NCI-H1694 (cell line): Measurements from ENCODE around the gene DLX5.
A peak's percentile ranks its signal among the peaks of the same experiment; 100 is the strongest.
"Not testable (repeated sequence)": the region's sequence is repeated elsewhere in the genome, so short reads cannot be mapped to it uniquely, and the experiment has no call there.

ENCODE experiments used
- DNase-seq: peaks from one replicate; lab custom pipeline; 2025; lab: John Stamatoyannopoulos, UW

The DLX5 gene

DNA sequence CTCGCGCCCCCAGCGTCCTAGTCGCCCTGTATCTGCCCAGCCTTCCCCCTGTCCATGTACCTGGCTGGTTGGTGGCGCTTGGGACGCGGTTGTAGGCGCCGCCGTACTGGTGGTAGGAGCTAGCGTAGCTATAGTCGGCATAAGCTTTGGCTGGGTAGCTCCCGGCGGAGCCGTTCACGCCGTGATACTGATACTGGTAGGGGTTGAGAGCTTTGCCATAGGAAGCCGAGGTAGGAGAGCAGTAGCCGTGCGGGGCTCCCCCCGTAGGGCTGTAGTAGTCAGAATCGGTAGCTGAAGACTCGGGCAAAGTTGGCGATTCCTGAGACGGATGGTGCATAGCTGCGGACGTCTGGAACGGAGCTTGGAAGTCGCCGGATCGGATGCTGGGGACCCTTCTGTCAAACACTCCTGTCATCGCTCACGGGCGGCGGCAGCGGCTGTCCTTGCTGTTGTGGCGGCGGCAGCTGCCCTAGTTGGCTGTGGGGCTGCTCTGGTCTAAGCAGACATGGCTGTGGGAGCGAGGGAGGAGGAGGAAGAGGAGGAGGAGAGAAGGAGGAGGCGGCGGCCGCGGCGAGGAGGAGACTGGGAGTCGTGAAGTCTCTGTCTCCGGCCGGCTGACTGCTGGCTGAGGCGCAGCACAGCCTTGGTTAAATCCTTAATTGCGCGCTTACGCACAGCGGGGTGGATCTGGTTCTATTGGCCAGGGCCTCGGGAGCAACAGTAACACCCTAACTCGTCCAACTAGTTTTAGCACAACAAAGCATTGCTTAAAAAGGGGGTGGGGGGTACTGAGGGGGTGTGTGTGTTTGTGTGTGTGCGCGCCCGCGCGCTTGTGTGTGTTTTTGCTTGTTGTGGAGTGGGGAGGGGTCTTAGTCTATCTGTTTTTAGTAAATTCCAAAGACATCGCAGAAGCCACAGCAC is at the start of gene DLX5:
TSS of gene DLX5 (minus strand) at position 623 of the 921 bp plus-strand sequence. CDS start at position 415, 208 bp downstream.
- peak; percentile 49 for DNase-seq

DNA sequence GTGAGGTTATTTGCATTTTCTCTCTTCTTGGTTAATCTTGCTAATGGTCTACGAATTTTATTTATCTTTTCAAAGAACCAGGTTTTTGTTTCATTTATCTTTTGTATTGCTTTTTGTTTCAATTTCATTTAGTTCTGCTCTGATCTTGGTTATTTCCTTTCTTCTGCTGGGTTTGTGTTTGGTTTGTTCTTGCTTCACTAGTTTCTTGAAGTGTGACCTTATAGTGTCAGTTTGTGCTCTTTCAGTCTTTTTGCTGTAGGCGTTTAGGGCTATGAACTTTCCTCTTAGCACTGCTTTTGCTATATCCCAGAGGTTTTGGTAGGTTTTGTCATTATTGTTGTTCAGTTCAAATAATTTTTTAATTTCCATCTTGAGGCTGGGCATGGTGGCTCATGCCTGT is 47.4 kb upstream of the DLX5 start:
- DNase-seq, result not testable (repeated sequence)

DNA sequence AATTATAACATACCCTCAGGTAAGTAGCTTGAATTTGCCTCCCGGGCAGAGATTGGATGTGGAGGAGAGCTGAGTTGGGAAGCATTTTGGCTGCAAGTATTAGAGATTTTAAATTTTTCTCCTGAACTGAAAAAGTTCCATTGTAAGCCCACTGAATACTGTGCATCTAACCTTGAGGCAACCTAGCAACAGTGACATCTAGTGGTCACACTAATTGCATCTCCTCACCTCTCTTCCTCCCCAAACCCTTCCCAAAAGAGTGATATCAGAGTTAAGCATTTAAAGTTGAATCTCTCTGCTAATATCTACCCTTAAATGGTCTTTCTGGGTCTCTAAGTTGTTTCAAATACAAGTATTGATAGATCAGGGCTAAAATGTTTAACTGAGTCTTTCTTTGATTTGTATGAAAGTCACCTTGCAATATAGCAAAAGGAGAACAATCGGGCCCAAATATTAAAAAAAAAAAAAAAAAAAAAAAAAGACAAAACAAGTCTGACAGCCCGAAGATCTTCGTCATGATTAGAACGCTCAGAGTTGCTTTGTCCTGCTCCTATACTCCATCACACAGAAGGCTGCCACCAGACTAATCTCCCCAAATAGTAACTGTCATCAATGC is 40.4 kb upstream of the DLX5 start:
- DNase-seq, result peak; percentile 79

DNA sequence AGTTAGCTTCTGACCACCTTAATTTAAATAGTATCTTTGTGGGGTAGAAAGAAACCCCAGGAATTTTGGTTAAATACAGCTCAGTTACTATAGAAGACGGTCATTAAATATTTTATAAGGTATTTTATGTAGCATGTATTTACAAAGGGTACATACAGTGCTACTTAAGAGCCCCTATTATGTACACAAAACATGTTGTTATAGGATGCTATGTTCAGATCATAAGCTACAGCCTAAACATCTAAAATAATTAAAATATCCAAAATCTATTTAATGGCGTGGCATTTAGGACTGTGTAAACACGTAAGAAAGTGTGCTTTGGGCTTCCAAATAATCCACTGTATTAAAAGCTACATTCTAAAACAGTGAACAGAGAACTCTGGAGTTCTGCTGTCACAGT is 39.4 kb upstream of the DLX5 start:
- DNase-seq, result no peak

DNA sequence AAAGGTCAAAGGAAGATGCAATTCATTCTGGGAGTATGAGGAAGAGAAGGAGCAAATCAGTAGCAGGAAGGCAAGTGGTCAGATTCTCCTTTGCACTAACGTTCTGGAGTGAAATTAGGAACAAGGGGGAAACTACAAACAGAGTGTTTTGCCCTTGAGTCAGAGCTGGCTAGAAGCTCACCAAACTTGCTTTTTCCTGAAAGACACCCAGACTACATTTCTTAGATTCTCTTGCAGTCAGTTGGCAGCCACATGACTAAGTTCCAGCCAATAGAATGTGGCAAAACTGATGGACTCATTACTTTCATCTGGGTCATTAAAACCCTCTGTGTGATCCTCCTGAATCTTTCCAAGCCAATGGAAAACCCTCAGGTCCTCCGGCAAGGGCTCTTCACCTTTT is 18.6 kb upstream of the DLX5 start:
- no peak for DNase-seq

DNA sequence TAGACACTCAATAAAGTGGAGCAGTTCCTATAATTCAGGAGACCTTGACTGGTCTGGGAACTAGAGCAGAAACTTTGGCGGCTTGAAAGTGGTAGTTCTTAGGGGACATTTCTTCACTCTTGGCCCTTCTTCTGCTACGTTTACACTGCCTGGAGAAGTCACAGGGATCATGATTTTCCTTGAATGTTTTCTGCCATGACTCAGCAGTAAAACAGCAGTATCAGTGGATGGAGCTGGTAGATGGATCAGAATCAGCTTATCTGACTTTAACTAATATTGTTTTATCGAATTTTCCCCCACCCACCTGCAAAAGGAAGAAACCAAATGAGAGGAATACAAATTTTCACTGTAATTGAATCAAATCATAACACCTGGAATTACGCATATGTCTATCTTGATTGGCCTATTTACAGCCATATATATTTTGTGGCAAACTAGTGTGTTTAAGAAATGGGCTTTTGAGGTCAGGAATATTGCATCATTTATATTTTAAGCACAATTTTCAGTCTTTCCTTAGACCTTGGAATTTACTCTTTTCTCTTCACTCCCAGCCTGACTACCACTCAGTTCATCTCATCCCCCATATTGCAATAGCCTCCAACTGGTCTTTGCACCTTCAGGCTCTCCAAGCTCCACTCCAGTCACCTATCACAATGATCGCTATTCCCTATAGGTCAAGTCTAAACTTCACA is 14.9 kb upstream of the DLX5 start:
- no peak for DNase-seq

DNA sequence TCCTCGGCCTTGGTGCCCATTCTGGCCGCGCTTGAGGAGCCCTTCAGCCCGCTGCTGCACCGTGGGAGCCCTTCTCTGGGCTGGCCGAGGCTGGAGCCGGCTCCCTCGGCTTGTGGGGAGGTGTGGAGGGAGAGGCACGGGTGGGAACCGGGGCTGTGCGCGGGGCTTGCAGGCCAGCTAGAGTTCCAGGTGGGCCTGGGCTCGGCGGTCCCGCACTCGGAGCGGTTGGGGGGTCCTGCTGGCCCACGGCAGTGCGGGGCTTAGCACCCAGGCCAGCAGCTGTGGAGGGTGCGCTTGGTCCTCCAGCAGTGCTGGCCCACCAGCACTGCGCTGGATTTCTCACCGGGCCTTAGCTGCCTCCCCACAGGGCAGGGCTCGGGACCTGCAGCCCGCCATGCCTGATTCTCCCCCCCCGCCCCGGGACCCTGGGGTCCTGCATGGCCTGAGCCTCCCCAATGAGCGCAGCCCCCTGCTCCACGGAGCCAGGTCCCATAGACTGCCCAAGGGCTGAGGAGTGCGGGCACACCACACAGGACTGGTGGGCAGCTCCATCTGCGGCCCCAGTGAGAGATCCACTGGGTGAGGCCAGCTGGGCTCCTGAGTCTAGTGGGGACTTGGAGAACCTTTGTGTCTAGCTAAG is 9.7 kb upstream of the DLX5 start:
- not testable (repeated sequence) for DNase-seq

DNA sequence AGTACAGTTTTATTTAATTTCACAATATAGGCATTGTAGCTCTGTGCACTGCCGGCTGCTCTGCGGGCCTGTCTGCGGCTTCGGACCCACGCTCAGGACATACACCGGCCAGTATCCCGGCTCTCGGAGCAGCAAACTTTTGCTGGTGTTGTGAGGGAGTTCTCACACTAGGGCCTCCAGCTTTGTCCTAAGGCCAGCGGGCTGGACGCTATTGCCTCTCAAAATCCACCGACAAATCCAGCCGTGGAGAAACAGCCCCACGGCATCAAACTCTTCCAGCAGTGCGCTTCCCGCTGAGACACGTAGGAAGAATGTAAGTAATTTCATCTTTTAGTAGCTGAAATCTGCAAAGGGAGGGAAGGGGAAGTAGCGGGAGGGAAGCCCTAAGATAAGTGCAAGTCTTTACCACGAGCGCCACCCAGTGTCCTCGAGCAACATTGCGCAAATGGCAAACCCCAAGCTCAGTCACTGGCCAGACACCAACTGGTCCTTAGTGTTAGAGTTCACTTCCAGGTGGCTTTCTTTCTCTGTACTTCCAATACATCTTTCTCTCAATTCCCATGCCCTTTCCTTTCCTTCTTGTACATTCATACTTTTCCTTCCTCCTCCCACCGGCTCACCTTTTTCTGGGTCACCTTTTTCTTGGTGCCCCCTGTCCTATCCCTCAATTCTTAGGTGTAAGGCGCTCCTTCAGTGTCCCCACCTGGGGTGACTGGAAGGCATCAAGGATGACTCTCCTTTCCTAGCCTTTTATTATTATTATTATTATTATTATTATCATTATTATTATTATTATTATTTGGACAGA is 3.0 kb upstream of the DLX5 start:
- DNase-seq, result peak; percentile 74

DNA sequence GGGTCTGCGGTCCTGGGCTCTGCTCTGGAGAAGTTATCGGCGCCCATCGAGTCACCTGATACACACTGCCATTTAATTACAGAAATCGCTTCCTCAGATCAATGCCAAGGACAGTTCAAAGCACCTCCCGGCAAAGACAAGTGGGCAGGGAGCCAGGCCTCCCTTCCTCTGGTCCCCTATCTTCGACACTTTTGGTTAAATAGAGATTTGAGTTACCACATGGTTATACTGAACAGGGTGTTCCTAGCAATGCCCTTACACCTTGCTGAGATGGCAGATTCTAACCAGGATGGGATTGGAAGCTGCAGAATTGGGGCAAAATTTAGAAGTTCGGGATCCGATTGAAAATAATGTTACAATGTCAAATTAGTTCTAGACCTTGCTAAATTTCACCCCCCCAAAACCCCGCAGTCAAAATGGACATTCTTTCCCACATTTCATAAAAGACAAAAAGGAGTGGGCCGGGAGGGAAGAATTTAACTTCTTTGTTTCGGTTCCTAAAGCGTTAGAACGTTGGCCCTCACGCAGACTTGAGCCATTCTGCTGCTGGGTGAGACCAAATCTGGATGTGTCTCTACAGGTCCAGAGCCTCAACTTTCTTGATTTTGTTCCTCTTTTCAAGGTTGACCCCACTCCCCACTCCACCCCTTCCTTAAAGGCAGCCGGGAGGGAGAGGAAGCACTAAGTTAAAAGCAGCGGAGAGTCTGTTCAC is 2.2 kb upstream of the DLX5 start:
- no peak for DNase-seq

DNA sequence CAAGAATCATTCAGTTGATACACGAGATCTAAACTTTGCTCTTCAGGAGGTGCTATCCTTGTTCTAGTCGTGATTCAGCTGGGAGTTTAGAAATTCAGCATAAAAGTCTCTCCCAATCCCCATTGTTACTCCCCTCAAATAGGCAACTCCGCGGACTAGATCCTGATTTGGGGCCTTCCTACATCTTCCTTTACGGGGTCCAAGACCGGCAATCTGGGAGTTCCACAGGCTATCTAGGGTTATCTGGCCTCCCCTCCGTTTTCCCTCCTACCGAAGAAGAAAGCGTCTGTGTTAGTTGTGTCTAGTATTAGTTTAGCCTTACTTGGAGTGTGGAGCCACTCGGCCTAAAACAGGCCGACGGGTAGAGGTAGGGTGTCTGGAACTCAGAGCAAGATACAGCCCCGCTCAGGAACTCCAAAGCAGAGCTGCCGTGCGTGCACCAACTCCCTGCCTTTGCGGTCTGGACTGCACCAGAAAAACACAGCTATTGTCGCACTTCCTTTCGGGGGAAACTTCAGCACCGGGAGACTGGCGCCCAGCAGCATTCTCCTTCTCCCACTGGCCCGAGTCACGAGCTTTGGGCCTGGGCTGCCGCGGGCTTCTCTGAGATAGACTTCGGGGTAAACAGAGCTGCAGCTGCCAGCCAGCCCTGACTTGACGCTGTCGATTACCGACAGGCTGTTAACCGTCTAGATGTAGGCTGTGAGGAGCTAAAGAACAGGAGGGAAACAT is 1.5 kb upstream of the DLX5 start:
- no peak for DNase-seq

DNA sequence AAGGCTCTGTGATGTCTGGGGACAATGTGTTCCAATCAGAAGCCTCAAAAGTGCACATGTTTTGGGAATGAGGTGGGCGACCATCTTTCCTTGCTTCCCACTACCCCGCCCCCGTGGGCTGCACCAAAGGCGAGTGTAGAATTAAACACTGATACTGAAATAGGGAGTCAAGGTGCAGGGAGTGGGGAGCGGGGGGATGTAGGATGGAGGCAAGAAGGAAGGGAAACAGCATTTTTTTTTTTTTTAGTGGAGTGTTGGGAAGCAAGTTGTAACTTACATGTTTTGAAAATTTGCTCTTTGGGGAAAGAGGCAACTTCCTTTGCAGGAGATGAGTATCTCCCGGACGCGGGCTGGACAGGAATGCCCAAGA is 484 bp upstream of the DLX5 start:
- no peak for DNase-seq

DNA sequence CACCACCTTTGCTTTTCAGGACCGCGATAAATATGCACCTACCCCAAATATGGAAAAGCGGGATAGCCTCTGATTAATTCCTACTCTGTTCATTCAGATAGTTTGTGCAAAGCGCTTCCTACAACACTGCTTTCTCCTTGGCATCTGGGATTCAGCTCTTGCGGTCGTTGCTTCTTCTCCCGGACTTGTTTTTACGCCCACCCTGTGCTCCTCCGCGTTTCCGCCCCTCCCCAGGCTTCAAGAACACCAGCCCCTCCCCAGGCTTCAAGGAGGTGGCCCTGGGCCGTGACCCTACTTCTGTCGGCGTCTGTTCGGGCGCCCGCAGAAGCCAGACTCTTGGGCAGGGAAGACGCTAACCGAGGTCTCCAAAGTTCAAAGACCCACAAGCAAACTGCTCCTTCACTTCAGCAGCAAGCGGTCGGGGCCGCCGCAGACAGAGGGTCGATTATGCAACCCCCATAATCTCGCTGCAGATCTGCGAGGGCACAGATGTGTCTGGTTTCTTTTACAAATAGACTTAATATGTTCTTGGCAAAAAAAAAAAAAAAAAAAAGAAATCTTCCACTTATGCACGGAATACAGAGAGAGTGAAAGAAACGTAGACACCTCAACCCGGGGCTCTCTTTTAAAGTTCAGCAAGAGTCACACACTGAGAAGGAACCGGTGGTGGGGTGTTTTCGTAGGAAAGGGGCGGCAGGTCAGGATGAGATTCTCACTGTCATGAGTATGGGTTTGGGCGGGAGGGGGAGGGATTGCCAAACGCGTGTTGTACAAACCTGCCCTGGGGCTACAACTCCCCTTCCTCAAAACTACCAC is 1.9 kb downstream of the DLX5 start:
- DNase-seq, result no peak

DNA sequence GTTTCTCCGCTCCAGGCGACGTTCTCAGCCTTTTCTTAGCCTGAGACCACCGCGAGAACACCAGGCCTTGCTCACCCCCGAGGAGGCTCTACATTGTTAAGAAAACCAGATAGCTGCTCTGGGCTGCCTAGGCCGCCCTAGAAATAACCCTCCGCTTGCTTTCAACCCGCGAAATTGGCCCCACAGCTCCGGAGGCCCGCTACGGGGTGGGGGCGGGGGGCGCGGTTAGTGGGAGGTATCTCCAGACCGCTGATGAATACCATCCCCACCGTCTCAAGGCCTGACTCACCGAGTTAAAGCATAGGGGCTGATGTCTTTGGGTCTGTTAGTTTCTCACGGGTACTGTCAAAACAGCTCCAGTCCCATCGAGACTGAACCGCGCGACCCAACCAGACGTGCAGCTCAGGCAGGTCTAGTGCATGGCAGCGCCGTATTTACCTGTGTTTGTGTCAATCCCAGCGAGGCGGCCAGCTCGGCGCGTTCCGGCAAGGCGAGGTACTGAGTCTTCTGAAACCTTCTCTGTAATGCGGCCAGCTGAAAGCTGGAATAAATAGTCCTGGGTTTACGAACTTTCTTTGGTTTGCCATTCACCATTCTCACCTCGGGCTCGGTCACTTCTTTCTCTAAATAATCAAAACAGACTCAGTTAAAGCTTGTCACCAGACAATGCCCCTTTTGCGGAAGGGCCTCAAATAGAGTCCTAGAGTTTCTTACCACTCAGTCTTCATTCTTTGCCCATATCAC is 2.7 kb downstream of the DLX5 start:
- DNase-seq, result no peak

DNA sequence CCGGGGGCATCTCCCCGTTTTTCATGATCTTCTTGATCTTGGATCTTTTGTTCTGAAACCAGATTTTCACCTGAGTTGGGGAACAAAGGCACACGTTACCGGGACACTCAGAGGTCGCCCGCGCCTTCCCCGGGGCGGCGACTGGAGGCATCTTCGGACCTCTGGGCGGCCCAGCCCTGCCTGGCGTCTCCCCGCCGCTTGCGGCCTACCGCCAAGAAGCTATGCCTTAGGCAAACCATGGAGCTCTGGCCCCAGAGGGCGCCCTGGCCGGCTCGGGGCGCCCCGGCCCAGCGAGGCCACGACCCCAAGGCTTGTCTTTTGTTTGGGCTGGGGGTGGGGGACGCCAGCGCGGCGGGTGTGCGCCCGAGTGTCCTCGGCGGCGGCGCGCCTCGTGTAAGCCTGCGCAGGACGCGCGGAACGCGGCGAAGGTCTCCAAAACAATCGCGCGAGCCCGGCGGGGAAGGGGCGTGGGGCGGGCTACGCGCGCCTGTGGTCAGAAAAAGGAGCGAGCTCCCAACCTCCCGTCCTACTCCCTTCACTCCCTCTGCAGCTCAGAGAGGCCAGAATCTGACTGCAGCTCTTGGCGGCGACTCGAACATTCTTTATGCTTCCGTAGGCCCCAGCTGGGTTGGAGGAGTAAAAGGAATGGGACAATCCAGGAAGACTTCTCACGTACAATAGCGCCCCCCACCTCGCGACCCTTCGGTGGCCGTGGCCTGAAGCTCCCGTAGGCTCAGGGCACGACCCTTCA is 3.5 kb downstream of the DLX5 start:
- DNase-seq, result no peak

DNA sequence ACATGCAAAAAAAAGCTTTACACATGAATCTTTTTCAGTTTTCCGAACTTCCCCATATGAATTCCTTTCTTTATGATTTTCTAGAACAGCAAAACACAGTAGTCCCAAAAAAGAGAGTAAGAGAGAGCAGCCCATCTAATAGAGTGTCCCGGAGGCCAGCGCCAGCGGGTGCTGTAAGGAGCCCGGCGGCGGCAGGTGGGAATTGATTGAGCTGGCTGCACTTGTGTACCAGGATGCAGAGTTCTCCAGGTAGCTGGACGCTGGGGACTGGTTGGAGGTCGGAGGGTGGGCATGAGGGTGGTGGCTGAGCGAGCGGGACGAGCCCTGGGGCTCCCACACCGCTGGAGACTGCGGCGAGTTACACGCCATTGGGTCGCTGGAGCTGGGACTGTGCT is 4.0 kb downstream of the DLX5 start:
- no peak for DNase-seq

DNA sequence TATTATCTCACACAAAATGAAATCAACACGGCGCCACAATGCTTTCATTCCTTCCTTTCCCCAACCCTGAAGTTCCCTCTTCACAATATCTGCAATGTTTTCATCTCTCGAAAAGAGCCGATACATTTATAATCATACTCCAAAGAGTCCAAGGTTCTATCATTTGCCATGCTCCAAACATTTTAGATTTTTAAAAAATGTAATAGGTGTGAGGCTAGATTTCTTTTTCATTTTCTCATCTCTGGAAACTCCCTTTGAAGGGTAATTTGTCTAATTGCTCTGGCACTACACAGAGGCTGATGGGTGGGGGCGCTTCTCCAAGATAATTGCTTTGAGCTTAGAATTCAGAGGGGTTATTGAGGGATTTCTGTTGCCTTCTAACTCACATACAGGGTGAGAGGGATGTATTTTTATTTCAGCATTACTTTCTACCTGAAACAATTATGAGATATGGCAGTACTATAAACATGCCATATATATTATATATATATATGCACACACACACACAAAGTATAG is 4.9 kb downstream of the DLX5 start:
- DNase-seq, result no peak

DNA sequence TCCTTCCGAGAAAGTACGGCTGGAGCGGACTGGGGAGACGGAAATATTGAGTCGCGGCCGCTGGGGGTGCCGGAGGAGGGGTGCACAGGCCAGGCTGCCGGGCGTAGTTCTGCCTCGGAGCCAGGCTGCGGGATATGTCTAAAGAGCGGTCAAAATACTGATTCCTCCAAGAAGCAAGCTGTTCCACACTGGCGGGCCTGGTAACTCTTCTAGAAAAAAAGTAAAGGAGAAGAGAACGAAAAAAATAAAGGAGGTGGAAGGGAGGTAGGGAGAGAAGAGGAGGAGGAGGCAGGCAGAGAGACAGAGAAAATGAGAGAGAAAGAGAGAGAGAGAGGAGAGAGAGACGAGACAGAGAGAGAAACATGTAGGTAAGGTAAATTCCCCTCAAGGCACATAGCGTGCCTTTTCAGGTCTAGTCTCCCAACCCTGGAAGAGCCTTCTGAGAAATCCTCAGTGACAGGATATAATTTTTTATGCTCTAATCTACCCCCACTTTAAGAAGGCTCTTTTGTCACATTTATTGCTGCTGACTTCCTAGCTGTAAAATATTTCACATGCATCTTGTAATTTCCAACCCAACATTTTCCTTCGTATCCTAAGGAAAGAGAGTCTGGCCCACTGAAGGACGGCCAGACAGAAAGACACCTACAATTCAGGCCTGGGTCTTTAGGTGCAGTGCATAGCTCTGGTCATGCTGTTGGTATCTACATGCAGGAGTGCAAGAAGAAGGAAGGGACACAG is 5.7 kb downstream of the DLX5 start:
- no peak for DNase-seq
